ENCODE data around the gene VCL. TPM values are rescaled to one million over a fixed set of nuclear protein-coding genes. Genes with fewer than 3 reads are reported as not detected.
"Not testable (repeated sequence)": the region's sequence is repeated elsewhere in the genome, so short reads cannot be mapped to it uniquely, and the experiment has no call there.

VCL gene
- total and polyA plus RNA-seq, 4 donors = 4.3 to 37.8 (median 17.3) TPM

- Histone ChIP-seq H3K4me3 (ENCODE audit: low read depth in 1 of 3, low read length in 3 of 3) (no peak overlapping the region), H3K9ac (ENCODE audit: low read depth in 1 of 2, low read length in 2 of 2) (no peak overlapping the region), H3K4me1 (ENCODE audit: control insufficient read depth in 4 of 4, insufficient read depth in 4 of 4, low read length in 3 of 4) (peaks cover 0 to 6% (median 2%) of the 10 kb centered on the region in 4 donors), H3K27me3 (ENCODE audit: control insufficient read depth in 4 of 4, insufficient read depth in 4 of 4, low read length in 3 of 4) (no peaks in the 10 kb centered on the region), H3K36me3 (ENCODE audit: control insufficient read depth in 4 of 4, insufficient read depth in 3 of 4, low read depth in 1 of 4, low read length in 3 of 4) (no peaks in the 10 kb centered on the region), H3K27ac (ENCODE audit: low read depth in 1 of 2, low read length in 2 of 2) (no peak overlapping the region), H3K9me3 (ENCODE audit: control insufficient read depth in 4 of 4, low read length in 3 of 4) (no peaks in the 10 kb centered on the region)
- 68% methylated on average over 1 of the region's 1 CpG for WGBS
- no peak for DNase-seq (ENCODE audit: low spot score)
- TF ChIP-seq HNF4A (conservative IDR thresholded peaks at IDR 0.05) = no peak
- TF ChIP-seq RAD21 (IDR thresholded peaks at IDR 0.05) = no peak
- TF ChIP-seq TAF1 (conservative IDR thresholded peaks at IDR 0.05) = no peak
- TF ChIP-seq, protein P1, sequence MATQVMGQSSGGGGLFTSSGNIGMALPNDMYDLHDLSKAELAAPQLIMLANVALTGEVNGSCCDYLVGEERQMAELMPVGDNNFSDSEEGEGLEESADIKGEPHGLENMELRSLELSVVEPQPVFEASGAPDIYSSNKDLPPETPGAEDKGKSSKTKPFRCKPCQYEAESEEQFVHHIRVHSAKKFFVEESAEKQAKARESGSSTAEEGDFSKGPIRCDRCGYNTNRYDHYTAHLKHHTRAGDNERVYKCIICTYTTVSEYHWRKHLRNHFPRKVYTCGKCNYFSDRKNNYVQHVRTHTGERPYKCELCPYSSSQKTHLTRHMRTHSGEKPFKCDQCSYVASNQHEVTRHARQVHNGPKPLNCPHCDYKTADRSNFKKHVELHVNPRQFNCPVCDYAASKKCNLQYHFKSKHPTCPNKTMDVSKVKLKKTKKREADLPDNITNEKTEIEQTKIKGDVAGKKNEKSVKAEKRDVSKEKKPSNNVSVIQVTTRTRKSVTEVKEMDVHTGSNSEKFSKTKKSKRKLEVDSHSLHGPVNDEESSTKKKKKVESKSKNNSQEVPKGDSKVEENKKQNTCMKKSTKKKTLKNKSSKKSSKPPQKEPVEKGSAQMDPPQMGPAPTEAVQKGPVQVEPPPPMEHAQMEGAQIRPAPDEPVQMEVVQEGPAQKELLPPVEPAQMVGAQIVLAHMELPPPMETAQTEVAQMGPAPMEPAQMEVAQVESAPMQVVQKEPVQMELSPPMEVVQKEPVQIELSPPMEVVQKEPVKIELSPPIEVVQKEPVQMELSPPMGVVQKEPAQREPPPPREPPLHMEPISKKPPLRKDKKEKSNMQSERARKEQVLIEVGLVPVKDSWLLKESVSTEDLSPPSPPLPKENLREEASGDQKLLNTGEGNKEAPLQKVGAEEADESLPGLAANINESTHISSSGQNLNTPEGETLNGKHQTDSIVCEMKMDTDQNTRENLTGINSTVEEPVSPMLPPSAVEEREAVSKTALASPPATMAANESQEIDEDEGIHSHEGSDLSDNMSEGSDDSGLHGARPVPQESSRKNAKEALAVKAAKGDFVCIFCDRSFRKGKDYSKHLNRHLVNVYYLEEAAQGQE (IDR thresholded peaks at IDR 0.05) = no peak
- no peak for TF ChIP-seq ATF3 (IDR thresholded peaks at IDR 0.05)
- TF ChIP-seq EGR1 (IDR thresholded peaks at IDR 0.05; ENCODE audit: low read depth in 2 of 2) = no peak
- TF ChIP-seq, protein P2, sequence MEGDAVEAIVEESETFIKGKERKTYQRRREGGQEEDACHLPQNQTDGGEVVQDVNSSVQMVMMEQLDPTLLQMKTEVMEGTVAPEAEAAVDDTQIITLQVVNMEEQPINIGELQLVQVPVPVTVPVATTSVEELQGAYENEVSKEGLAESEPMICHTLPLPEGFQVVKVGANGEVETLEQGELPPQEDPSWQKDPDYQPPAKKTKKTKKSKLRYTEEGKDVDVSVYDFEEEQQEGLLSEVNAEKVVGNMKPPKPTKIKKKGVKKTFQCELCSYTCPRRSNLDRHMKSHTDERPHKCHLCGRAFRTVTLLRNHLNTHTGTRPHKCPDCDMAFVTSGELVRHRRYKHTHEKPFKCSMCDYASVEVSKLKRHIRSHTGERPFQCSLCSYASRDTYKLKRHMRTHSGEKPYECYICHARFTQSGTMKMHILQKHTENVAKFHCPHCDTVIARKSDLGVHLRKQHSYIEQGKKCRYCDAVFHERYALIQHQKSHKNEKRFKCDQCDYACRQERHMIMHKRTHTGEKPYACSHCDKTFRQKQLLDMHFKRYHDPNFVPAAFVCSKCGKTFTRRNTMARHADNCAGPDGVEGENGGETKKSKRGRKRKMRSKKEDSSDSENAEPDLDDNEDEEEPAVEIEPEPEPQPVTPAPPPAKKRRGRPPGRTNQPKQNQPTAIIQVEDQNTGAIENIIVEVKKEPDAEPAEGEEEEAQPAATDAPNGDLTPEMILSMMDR (IDR thresholded peaks at IDR 0.05; ENCODE audit: low read depth, low read length, missing input control) = no peak
- no peak for TF ChIP-seq SP1 (IDR thresholded peaks at IDR 0.05)
- TF ChIP-seq, protein P3, sequence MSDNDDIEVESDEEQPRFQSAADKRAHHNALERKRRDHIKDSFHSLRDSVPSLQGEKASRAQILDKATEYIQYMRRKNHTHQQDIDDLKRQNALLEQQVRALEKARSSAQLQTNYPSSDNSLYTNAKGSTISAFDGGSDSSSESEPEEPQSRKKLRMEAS (IDR thresholded peaks at IDR 0.05) = no peak
- TF ChIP-seq YY1 (IDR thresholded peaks at IDR 0.05) = no peak
- no peak for TF ChIP-seq ZBTB33 (IDR thresholded peaks at IDR 0.05)
- TF ChIP-seq GABPA (IDR thresholded peaks at IDR 0.05 in 1 of 2, conservative IDR thresholded peaks at IDR 0.05 in 1 of 2) = no peak
- TF ChIP-seq RXRA (IDR thresholded peaks at IDR 0.05) = no peak
- TF ChIP-seq NR2F2 (IDR thresholded peaks at IDR 0.05) = no peak
Observed at GRCh38 chr10:74013004-74013403, 15.1 kb downstream of the VCL start.

- not testable (repeated sequence) for H3K27ac ChIP-seq (ENCODE audit: low read depth in 1 of 2, low read length in 2 of 2); DNase-seq (ENCODE audit: low spot score); H3K36me3 ChIP-seq (ENCODE audit: control insufficient read depth in 4 of 4, insufficient read depth in 3 of 4, low read depth in 1 of 4, low read length in 3 of 4); H3K9me3 ChIP-seq (ENCODE audit: control insufficient read depth in 4 of 4, low read length in 3 of 4); H3K4me1 ChIP-seq (ENCODE audit: control insufficient read depth in 4 of 4, insufficient read depth in 4 of 4, low read length in 3 of 4); H3K9ac ChIP-seq (ENCODE audit: low read depth in 1 of 2, low read length in 2 of 2); H3K4me3 ChIP-seq (ENCODE audit: low read depth in 1 of 3, low read length in 3 of 3); H3K27me3 ChIP-seq (ENCODE audit: control insufficient read depth in 4 of 4, insufficient read depth in 4 of 4, low read length in 3 of 4)
- WGBS = 98% methylated on average over 3 of the region's 3 CpGs
Observed at GRCh38 chr10:74014574-74014973, 16.7 kb downstream of the VCL start.
